GM23248 (cell line): ENCODE data around the gene NMRK1. TPM values are rescaled to one million over a fixed set of nuclear protein-coding genes. Genes with fewer than 3 reads are reported as not detected.

ENCODE experiments used
- DNase-seq: peaks from one replicate; pipeline ENCODE4 v3.0.0-alpha.2; 2015
- H2AFZ ChIP-seq: fragments of 200-600 bp; sonication (generic); 2 replicates; pipeline ENCODE4 v1.6.1; 2016; ENCODE audit warnings: antibody characterized with exemption
- H3F3A ChIP-seq: fragments of 200-600 bp; sonication (generic); 2 replicates; pipeline ENCODE4 v1.6.1; 2016; ENCODE audit warnings: mild to moderate bottlenecking, antibody characterized with exemption, mixed run types; ENCODE audit not compliant: insufficient read depth
- H3K27ac ChIP-seq: fragments of 200-600 bp; sonication (generic); 2 replicates; pipeline ENCODE4 v1.5.1; 2016; ENCODE audit warnings: mild to moderate bottlenecking
- H3K27me3 ChIP-seq: fragments of 200-600 bp; sonication (generic); replicated peaks from 2 replicates; pipeline ENCODE4 v1.6.1; 2016; ENCODE audit warnings: mild to moderate bottlenecking; ENCODE audit not compliant: insufficient read depth
- H3K36me3 ChIP-seq: fragments of 200-600 bp; sonication (generic); 2 replicates; pipeline ENCODE4 v1.6.1; 2016; ENCODE audit warnings: low read depth, mild to moderate bottlenecking
- H3K4me1 ChIP-seq: fragments of 200-600 bp; sonication (generic); 2 replicates; pipeline ENCODE4 v1.6.1; 2016; ENCODE audit warnings: mild to moderate bottlenecking; ENCODE audit not compliant: insufficient read depth
- H3K4me2 ChIP-seq: fragments of 200-600 bp; sonication (generic); one replicate; pipeline ENCODE4 v1.6.1; 2016; ENCODE audit warnings: mild to moderate bottlenecking; ENCODE audit not compliant: unreplicated experiment
- H3K4me3 ChIP-seq: fragments of 200-600 bp; sonication (generic); 2 replicates; pipeline ENCODE4 v1.5.1; 2016; ENCODE audit warnings: mild to moderate bottlenecking
- H3K79me2 ChIP-seq: fragments of 200-600 bp; sonication (generic); 2 replicates; pipeline ENCODE4 v1.6.1; 2016; ENCODE audit warnings: mild to moderate bottlenecking; ENCODE audit not compliant: insufficient read depth
- H3K9ac ChIP-seq: fragments of 200-600 bp; sonication (generic); 2 replicates; pipeline ENCODE4 v1.6.1; 2016; ENCODE audit warnings: mild to moderate bottlenecking
- H3K9me2 ChIP-seq: fragments of 200-600 bp; sonication (generic); 2 replicates; pipeline ENCODE4 v1.6.1; 2016; ENCODE audit warnings: mixed run types, mild to moderate bottlenecking, moderate library complexity; ENCODE audit not compliant: insufficient read depth
- H3K9me3 ChIP-seq: fragments of 200-600 bp; sonication (generic); one replicate; pipeline ENCODE4 v1.6.1; 2017; ENCODE audit warnings: low read depth
- H4K20me1 ChIP-seq: fragments of 200-600 bp; sonication (generic); 2 replicates; pipeline ENCODE4 v1.6.0; 2016; ENCODE audit not compliant: insufficient read depth
- EZH2 ChIP-seq: fragments of 200-600 bp; sonication (generic); IDR thresholded peaks from 2 replicates; pipeline ENCODE4 v1.6.1; 2018; ENCODE audit warnings: antibody characterized with exemption, mild to moderate bottlenecking; ENCODE audit not compliant: insufficient read depth, poor library complexity, severe bottlenecking
- EZH2phosphoT487 ChIP-seq: fragments of 200-600 bp; sonication (generic); IDR thresholded peaks from 2 replicates; pipeline ENCODE4 v1.6.1; 2018; ENCODE audit warnings: antibody characterized with exemption, moderate library complexity, mild to moderate bottlenecking, low read depth; ENCODE audit not compliant: insufficient read depth
- WGBS, 2 experiments: methylation state at CpG; one replicate each; pipeline ENCODE4 v1.1.6; 2015 to 2017; ENCODE audit warnings: low lambda C conversion rate in 2 of 2, low coverage in 1 of 2; ENCODE audit errors: missing lambda C conversion rate in 2 of 2; 5-methylcytosine and 5-hydroxymethylcytosine counted together
- in situ Hi-C: fragments of 300-500 bp; cut with MboI; formaldehyde crosslinking; loops from 2 replicates; pipeline ENCODE4 v1.15.0; 2020
- polyA plus RNA-seq: library from polyadenylated mRNA; unstranded; fragments of >200 nt; fragmentation: Nextera tagmentation; extraction: Ambion mirVana; gene quantifications from 2 replicates; pipeline ENCODE4 v1.2.1, GENCODE V29; 2016
- small RNA-seq: library from RNA; depleted of rRNA; stranded (forward); fragments of <200 nt; gene quantifications from one replicate; pipeline ENCODE3, GENCODE V24; 2014; ENCODE audit warnings: low read depth, low replicate concordance
- total RNA-seq: library from RNA; depleted of rRNA; stranded (reverse); fragments of >200 nt; shearing (Covaris generic); gene quantifications from 2 replicates; pipeline ENCODE4 v1.2.3, GENCODE V29; 2014; rRNA removed

The NMRK1 gene
- total and polyA plus RNA-seq, 2 experiments from 2014 or later, result 16.6 to 29.2 TPM

GRCh38 chr9:75017378-75017777, 70.6 kb downstream of the NMRK1 start:
- Histone ChIP-seq H3K36me3 (peaks cover 4% of the 10 kb centered on the region; the same call in 1 of the 2 replicates), H3K9me2 (no peaks in the 10 kb centered on the region), H3K4me3 (no peak overlapping the region), H4K20me1 (no peaks in the 10 kb centered on the region), H3K79me2 (peaks cover 49% of the 10 kb centered on the region), H3K27ac (no peak overlapping the region), H3K9ac (no peak overlapping the region), H2AFZ (no peak overlapping the region), H3K4me2 (no peak overlapping the region), H3K27me3 (no peaks in the 10 kb centered on the region), H3K4me1 (no peaks in the 10 kb centered on the region), H3K9me3 (no peaks in the 10 kb centered on the region), H3F3A (no peaks in the 10 kb centered on the region)
- WGBS, 2 experiments, result 98 to 100% methylated on average over 3 of the region's 3 CpGs
- in situ Hi-C loops, result no loop called here
- TF ChIP-seq EZH2 (no peak), EZH2phosphoT487 (no peak)
- no peak for DNase-seq

DNA sequence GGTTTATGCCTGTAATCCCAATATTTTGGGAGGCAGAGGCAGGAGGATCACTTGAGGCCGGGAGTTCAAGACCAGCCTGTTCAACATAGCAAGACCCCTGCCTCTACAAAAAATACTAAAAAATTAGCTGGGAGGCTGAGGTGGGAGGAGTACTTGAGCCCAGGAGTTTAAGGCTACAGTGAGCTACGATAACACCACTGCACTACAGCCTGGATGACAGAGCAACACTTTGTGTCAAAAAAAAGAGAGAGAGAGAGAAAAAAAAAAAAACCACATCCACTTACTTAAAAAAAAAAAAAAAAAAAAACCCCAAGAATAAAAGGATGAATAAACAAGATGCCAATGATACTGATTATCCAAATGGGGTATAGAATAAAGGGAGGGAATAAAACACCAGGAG, 74.2 kb downstream of the NMRK1 start:
- H3K4me2 ChIP-seq, result no peak overlapping the region
- H4K20me1 ChIP-seq, result no peaks in the 10 kb centered on the region
- DNase-seq, result no peak
- no peaks in the 10 kb centered on the region for H3K27me3 ChIP-seq
- in situ Hi-C loops, result no loop called here
- no peaks in the 10 kb centered on the region; the same call in 1 of the 2 replicates for H3F3A ChIP-seq
- peaks cover 20% of the 10 kb centered on the region for H3K79me2 ChIP-seq
- TF ChIP-seq EZH2, result no peak
- TF ChIP-seq EZH2phosphoT487, result no peak
- H3K4me1 ChIP-seq, result no peaks in the 10 kb centered on the region
- no peaks in the 10 kb centered on the region for H3K9me2 ChIP-seq
- H3K9ac ChIP-seq, result no peak overlapping the region
- WGBS, 2 experiments, result 96 to 97% methylated on average over 2 of the region's 2 CpGs
- no peak overlapping the region for H2AFZ ChIP-seq
- no peak overlapping the region for H3K27ac ChIP-seq
- H3K9me3 ChIP-seq, result no peaks in the 10 kb centered on the region
- no peak overlapping the region for H3K4me3 ChIP-seq
- peaks cover 4% of the 10 kb centered on the region; the same call in 1 of the 2 replicates for H3K36me3 ChIP-seq

Small RNA genes within 50 kb of the gene (small RNA-seq; reads per million reads assigned to genes)
- gene RF02271, result not detected

Other genes starting within 250 kb of the NMRK1 start
- gene TRPM6, start 200.2 kb downstream of the NMRK1 start, total RNA-seq, result not detected in 2 replicates
- not detected in 2 replicates for gene TRPM6, start 200.2 kb downstream of the NMRK1 start, polyA plus RNA-seq
- 3.4 and 6.1 TPM in 2 replicates for gene C9orf40, start 135.2 kb downstream of the NMRK1 start, total RNA-seq
- gene C9orf40, start 135.2 kb downstream of the NMRK1 start, polyA plus RNA-seq, result 8.0 and 8.5 TPM in 2 replicates
- gene CARNMT1, start 59.9 kb downstream of the NMRK1 start, total RNA-seq, result 27.5 and 60.2 TPM in 2 replicates
- 18.1 and 20.4 TPM in 2 replicates for gene CARNMT1, start 59.9 kb downstream of the NMRK1 start, polyA plus RNA-seq
- 34.9 and 42.4 TPM in 2 replicates for gene OSTF1, start 359 bp upstream of the NMRK1 start, total RNA-seq
- 65.6 and 70.9 TPM in 2 replicates for gene OSTF1, start 359 bp upstream of the NMRK1 start, polyA plus RNA-seq